ENCODE measurements around the gene TMEM126B. TPM values are rescaled to one million over a fixed set of nuclear protein-coding genes. Genes with fewer than 3 reads are reported as not detected.
"Not testable (repeated sequence)": the region's sequence is repeated elsewhere in the genome, so short reads cannot be mapped to it uniquely, and the experiment has no call there.

TMEM126B gene
- total RNA-seq, 1 experiment from 2014 or later, result 50.4 TPM

DNA sequence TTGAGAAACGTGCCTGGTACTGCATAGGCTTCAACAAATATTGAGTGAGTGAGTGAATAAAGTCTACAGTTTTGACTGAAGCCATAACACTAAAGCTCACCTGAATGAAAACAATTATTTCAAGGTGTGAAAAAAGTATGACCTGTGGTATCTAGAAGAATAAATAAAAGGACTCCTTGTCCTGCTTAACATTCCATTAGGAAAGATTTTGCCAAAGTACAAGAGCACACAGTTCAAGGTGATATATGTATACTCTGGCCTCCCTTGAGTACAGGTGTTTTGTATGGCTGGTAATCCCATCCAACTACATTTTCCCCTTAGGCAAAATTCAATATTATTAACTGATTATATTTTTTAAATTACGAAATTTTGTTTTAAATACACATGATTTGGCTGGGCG, 38.3 kb downstream of the TMEM126B start:
- intact Hi-C loops (cut with micrococcal nuclease), result no loop called here
- BruUV-seq (replicated peaks), result no TSS peak
- ChIA-PET CTCF (interaction anchor here (0.7 kb wide), 1 partner anchor 182 kb away, joined by 3 read pairs; no protein-coding TSS in a partner anchor), POLR2A (interaction anchor here (0.7 kb wide), 1 partner anchor 578 kb away, joined by 3 read pairs; no protein-coding TSS in a partner anchor)
- Mint-ChIP-seq H3K4me1 (ENCODE audit: insufficient read depth, unreplicated experiment) (peaks cover 10% of the 10 kb centered on the region), H3K4me3 (ENCODE audit: unreplicated experiment) (no peak overlapping the region), H3K9me3 (ENCODE audit: unreplicated experiment) (no peaks in the 10 kb centered on the region), H3K27me3 (ENCODE audit: insufficient read depth, unreplicated experiment) (no peaks in the 10 kb centered on the region), H3K27ac (ENCODE audit: low read depth, unreplicated experiment) (no peak overlapping the region), H3K36me3 (ENCODE audit: insufficient read depth, unreplicated experiment) (peaks cover 32% of the 10 kb centered on the region)
- no peak for DNase-seq (ENCODE audit: unreplicated experiment)
- TF ChIP-seq, protein P1, sequence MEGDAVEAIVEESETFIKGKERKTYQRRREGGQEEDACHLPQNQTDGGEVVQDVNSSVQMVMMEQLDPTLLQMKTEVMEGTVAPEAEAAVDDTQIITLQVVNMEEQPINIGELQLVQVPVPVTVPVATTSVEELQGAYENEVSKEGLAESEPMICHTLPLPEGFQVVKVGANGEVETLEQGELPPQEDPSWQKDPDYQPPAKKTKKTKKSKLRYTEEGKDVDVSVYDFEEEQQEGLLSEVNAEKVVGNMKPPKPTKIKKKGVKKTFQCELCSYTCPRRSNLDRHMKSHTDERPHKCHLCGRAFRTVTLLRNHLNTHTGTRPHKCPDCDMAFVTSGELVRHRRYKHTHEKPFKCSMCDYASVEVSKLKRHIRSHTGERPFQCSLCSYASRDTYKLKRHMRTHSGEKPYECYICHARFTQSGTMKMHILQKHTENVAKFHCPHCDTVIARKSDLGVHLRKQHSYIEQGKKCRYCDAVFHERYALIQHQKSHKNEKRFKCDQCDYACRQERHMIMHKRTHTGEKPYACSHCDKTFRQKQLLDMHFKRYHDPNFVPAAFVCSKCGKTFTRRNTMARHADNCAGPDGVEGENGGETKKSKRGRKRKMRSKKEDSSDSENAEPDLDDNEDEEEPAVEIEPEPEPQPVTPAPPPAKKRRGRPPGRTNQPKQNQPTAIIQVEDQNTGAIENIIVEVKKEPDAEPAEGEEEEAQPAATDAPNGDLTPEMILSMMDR (IDR thresholded peaks at IDR 0.05; ENCODE audit: unreplicated experiment), result no peak

DNA sequence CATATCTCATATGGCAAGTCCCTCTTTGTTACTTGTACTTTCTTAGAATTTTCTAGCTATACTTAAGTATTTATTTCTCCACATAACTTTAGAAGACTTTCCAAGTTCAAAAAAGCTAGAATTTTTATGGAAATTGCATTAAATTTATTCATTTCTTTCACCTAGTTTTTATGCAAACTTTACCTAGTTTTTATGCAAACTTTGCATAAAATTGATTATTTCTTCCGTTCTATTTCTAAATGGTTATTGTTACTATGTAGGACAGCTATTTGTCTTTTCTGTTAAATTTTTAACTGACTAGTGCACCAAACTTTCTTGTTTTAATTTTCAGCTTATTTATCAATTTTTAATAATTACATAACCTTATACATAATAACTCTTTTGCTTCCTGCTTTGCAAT, 39.8 kb downstream of the TMEM126B start:
- H3K9me3 Mint-ChIP-seq (ENCODE audit: unreplicated experiment), result no peaks in the 10 kb centered on the region
- POLR2A ChIA-PET, result interaction anchor here (1.5 kb wide), 1 partner anchor 20 kb away, joined by 4 read pairs; the partner anchor contains the start of gene TMEM126A
- H3K27ac Mint-ChIP-seq (ENCODE audit: low read depth, unreplicated experiment), result no peak overlapping the region
- CTCF ChIA-PET, result interaction anchor here (0.6 to 1.2 kb wide), 3 partner anchors 158 to 1287 kb away, joined by 3 to 4 read pairs (median 4); partner anchors contain the start of gene FZD4
- peaks cover 3% of the 10 kb centered on the region for H3K4me1 Mint-ChIP-seq (ENCODE audit: insufficient read depth, unreplicated experiment)
- intact Hi-C loops (cut with micrococcal nuclease), result no loop called here
- no peak overlapping the region for H3K4me3 Mint-ChIP-seq (ENCODE audit: unreplicated experiment)
- peaks cover 17% of the 10 kb centered on the region for H3K36me3 Mint-ChIP-seq (ENCODE audit: insufficient read depth, unreplicated experiment)
- TF ChIP-seq, protein P1 (IDR thresholded peaks at IDR 0.05; ENCODE audit: unreplicated experiment), result no peak
- no peak for DNase-seq (ENCODE audit: unreplicated experiment)
- H3K27me3 Mint-ChIP-seq (ENCODE audit: insufficient read depth, unreplicated experiment), result no peaks in the 10 kb centered on the region
- no TSS peak for BruUV-seq (replicated peaks)

DNA sequence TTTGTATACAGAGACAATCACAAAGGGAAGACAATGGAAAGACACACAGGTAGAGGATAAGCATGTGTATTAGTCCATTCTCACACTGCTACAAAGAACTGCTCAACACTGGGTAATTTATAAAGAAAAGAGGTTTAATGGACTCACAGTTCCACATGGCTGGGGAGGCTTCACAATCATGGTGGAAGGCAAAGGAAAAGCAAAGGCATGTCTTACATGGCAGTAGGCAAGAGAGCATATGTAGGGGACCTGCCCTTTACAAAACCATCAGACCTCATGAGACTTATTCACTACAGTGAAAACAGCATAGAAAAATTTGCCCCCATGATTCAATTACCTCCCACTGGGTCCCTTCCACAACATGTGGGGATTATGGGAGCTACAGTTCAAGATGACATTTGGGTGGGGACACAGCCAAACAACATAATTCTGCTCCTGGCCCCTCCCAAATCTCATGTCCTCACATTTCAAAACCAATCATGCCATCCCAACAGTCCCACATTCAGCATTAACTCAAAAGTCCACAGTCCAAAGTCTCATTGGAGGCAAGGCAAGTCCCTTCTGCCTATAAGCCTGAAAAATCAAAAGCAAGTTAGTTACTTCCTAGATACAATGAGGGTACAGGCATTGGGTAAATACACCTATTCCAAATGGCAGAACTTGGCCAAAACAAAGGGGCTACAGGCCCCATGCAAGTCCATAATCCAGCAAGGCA, 42.7 kb downstream of the TMEM126B start:
- H3K36me3 Mint-ChIP-seq (ENCODE audit: insufficient read depth, unreplicated experiment); DNase-seq (ENCODE audit: unreplicated experiment); intact Hi-C loops (cut with micrococcal nuclease); BruUV-seq (replicated peaks); H3K27ac Mint-ChIP-seq (ENCODE audit: low read depth, unreplicated experiment); POLR2A ChIA-PET; H3K4me3 Mint-ChIP-seq (ENCODE audit: unreplicated experiment); H3K9me3 Mint-ChIP-seq (ENCODE audit: unreplicated experiment); H3K4me1 Mint-ChIP-seq (ENCODE audit: insufficient read depth, unreplicated experiment); H3K27me3 Mint-ChIP-seq (ENCODE audit: insufficient read depth, unreplicated experiment): not testable (repeated sequence)
- CTCF ChIA-PET, result interaction anchor here (0.6 kb wide), 1 partner anchor 113 kb away, joined by 5 read pairs; no protein-coding TSS in a partner anchor

DNA sequence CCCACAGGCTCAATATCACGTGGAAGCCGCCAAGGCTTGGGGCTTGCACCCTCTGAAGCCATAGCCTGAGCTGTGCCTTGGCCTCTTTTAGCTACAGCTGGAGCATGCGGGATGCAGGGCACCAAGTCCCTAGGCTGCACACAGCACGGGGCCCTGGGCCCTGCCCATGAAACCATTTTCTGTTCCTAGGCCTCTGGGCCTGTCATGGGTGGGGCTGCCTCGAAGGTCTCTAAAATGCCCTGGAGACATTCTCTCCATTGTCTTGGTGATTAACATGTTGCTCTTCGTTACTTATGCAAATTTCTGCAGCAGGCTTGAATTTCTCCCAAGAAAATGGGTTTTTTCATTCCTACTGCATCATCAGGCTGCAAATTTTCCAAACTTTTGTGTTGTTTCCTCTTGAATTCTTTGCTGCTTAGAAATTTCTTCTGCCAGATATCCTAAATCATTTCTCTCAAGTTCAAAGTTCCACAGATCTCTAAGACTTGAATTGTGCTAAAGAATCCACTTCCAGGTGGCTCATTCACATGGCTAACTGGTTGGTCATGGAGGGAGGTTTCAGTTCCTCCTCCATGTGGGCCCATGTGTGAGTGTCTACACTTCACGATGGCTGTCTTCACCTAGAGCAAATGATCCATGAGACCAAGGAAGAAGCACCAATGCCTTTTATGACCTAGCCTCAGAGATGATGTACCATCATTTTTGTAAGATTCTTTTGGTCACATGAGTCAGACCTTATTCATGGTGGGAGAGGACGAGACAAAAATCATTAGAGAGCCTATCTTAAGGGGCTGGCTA, 43.9 kb downstream of the TMEM126B start:
- Mint-ChIP-seq H3K36me3 (ENCODE audit: insufficient read depth, unreplicated experiment) (no peaks in the 10 kb centered on the region), H3K4me1 (ENCODE audit: insufficient read depth, unreplicated experiment) (no peaks in the 10 kb centered on the region), H3K9me3 (ENCODE audit: unreplicated experiment) (no peaks in the 10 kb centered on the region), H3K4me3 (ENCODE audit: unreplicated experiment) (no peak overlapping the region), H3K27ac (ENCODE audit: low read depth, unreplicated experiment) (no peak overlapping the region), H3K27me3 (ENCODE audit: insufficient read depth, unreplicated experiment) (no peaks in the 10 kb centered on the region)
- ChIA-PET CTCF (no interaction called here), POLR2A (no interaction called here)
- no peak for DNase-seq (ENCODE audit: unreplicated experiment)
- TF ChIP-seq, protein P1 (IDR thresholded peaks at IDR 0.05; ENCODE audit: unreplicated experiment), result no peak
- intact Hi-C loops (cut with micrococcal nuclease), result no loop called here
- BruUV-seq (replicated peaks), result no TSS peak

Data from MCF 10A (cell line).